ENCODE data around the gene SAMD10. TPM values are rescaled to one million over a fixed set of nuclear protein-coding genes. Genes with fewer than 3 reads are reported as not detected.

SAMD10 gene
- total RNA-seq, 1 donor from 2014 or later, result 3.1 TPM

DNA sequence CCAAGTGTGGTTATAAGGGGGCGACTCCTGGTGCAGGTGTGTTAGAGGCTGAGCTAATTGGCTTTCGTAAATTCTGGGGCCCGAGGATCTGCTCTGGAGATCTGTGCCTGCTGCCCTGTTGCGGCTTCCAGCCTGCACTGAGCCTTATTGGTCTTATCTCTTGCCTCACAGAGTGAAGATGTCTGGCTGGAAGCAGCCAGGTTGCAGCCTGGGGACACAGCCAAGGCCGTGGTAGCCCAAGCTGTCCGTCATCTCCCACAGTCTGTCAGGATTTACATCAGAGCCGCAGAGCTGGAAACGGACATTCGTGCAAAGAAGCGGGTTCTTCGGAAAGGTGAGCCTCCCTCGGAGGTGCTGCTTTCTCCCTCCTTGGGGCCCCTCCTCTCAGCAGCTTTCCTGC, 21.5 kb upstream of the SAMD10 start:
- H3K9me3 Mint-ChIP-seq (ENCODE audit: unreplicated experiment), result no peaks in the 10 kb centered on the region
- no peak overlapping the region for H3K4me3 Mint-ChIP-seq (ENCODE audit: unreplicated experiment)
- DNase-seq, result no peak
- no peaks in the 10 kb centered on the region for H3K4me1 Mint-ChIP-seq (ENCODE audit: low read depth, unreplicated experiment)
- H3K27me3 Mint-ChIP-seq (ENCODE audit: unreplicated experiment), result no peaks in the 10 kb centered on the region
- peaks cover 4% of the 10 kb centered on the region for H3K36me3 Mint-ChIP-seq (ENCODE audit: unreplicated experiment)
- TF ChIP-seq, protein P1, sequence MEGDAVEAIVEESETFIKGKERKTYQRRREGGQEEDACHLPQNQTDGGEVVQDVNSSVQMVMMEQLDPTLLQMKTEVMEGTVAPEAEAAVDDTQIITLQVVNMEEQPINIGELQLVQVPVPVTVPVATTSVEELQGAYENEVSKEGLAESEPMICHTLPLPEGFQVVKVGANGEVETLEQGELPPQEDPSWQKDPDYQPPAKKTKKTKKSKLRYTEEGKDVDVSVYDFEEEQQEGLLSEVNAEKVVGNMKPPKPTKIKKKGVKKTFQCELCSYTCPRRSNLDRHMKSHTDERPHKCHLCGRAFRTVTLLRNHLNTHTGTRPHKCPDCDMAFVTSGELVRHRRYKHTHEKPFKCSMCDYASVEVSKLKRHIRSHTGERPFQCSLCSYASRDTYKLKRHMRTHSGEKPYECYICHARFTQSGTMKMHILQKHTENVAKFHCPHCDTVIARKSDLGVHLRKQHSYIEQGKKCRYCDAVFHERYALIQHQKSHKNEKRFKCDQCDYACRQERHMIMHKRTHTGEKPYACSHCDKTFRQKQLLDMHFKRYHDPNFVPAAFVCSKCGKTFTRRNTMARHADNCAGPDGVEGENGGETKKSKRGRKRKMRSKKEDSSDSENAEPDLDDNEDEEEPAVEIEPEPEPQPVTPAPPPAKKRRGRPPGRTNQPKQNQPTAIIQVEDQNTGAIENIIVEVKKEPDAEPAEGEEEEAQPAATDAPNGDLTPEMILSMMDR (IDR thresholded peaks at IDR 0.05; ENCODE audit: partially characterized antibody, unreplicated experiment), result no peak
- no peak overlapping the region for H3K27ac Mint-ChIP-seq (ENCODE audit: unreplicated experiment)

DNA sequence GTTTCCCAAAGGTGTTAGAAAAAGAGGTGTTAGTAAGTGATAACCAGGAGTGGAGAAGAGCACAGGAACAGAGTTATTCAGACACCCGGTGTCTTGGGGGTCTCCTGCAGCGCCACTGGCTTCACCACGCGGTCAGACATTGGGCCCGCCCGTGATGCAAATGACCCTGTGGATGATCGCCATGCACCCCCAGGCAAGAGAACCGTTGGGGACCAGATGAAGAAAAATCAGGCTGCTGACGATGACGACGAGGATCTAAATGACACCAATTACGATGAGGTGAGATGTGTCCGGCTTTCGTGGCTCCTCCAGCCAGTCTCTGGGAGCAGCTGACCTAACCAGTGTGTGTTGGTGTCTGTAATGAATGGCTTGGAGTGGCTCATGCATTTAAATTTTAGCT, 3.5 kb upstream of the SAMD10 start:
- TF ChIP-seq, protein P1 (IDR thresholded peaks at IDR 0.05; ENCODE audit: partially characterized antibody, unreplicated experiment), result no peak
- peaks cover 8% of the 10 kb centered on the region for H3K4me1 Mint-ChIP-seq (ENCODE audit: low read depth, unreplicated experiment)
- peak overlapping the region; percentile 9 for H3K4me3 Mint-ChIP-seq (ENCODE audit: unreplicated experiment)
- H3K27me3 Mint-ChIP-seq (ENCODE audit: unreplicated experiment), result peaks cover 7% of the 10 kb centered on the region
- H3K9me3 Mint-ChIP-seq (ENCODE audit: unreplicated experiment), result peaks cover 4% of the 10 kb centered on the region
- no peak for DNase-seq
- H3K27ac Mint-ChIP-seq (ENCODE audit: unreplicated experiment), result no peak overlapping the region
- no peaks in the 10 kb centered on the region for H3K36me3 Mint-ChIP-seq (ENCODE audit: unreplicated experiment)

DNA sequence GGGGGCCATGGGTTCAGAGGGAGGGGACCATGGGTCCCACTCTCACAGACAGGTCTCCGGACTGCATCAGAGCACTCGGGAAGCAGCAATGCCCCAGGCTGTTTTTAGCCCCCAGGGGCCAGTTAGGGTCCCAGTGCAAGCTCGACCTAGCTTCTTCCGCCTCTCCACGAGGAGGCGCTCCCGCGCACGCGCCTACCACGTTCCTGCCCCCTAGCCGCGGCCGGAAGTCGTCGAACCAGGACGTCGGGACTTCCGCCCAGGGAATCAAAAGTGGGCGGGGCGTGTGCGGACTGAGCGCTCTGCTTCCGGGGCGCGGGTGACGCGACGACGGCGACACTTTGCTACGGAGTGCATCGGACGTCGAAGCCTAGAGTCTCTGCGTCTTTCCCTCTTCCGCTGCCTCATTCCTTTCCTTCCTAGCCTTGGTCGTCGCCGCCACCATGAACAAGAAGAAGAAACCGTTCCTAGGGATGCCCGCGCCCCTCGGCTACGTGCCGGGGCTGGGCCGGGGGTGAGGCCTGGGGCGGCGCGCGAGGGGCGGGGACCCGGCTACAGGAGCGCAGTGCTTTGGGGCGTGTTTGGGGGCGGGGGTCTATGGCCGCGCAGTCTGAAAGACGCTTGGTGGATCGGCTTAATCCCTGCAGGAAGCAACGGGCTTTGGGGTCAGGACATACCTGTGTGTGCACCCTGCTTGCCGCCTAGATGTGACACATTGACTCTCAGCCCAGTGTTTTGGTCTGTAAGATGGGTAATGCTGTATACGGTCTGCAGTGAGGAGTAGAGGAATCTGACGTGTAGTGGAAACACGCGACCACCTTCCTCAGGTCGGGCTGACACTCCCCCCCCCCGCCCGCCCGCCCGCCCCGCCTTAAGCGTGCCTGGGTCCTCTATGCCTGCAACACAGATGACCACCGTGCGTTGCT, 1.6 kb upstream of the SAMD10 start, which contains the start of gene PRPF6:
TSS of gene PRPF6 (plus strand) at position 327 of the 923 bp plus-strand sequence. CDS start at position 441, 114 bp downstream.
- DNase-seq, result peak; percentile 97
- Mint-ChIP-seq H3K4me1 (ENCODE audit: low read depth, unreplicated experiment) (peaks cover 8% of the 10 kb centered on the region), H3K27me3 (ENCODE audit: unreplicated experiment) (peaks cover 12% of the 10 kb centered on the region), H3K27ac (ENCODE audit: unreplicated experiment) (peak within 1 kb of the TSS; percentile 38), H3K4me3 (ENCODE audit: unreplicated experiment) (peak within 1 kb of the TSS; percentile 94), H3K36me3 (ENCODE audit: unreplicated experiment) (no peaks in the 10 kb centered on the region), H3K9me3 (ENCODE audit: unreplicated experiment) (peaks cover 4% of the 10 kb centered on the region)
- TF ChIP-seq, protein P1 (IDR thresholded peaks at IDR 0.05; ENCODE audit: partially characterized antibody, unreplicated experiment), result peak; percentile 80

DNA sequence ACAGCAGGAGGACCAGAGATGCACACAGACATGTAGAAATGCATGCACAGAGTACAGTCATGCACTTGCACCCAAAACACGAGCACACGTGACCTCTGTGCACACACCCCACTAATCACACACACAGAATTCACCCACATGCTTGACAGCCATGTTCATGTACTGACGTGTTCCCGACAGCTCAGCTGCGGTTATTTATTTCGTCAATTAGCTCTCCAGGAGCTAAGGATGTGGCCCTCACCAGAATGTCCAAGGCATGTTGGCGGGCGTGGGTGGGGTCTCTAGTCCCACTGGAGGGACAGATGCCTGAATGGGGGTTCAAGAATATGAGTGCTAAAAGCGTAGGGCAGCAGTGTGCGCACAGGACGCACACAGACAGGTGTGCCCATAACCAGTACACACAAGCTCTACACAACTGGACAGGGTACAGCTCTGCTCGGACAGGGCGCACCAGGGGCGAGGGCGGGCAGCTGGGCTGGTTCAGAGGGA, 919 bp upstream of the SAMD10 start:
- peaks cover 14% of the 10 kb centered on the region for H3K27me3 Mint-ChIP-seq (ENCODE audit: unreplicated experiment)
- TF ChIP-seq, protein P1 (IDR thresholded peaks at IDR 0.05; ENCODE audit: partially characterized antibody, unreplicated experiment), result no peak
- peak overlapping the region; percentile 94 for H3K4me3 Mint-ChIP-seq (ENCODE audit: unreplicated experiment)
- no peaks in the 10 kb centered on the region for H3K36me3 Mint-ChIP-seq (ENCODE audit: unreplicated experiment)
- H3K27ac Mint-ChIP-seq (ENCODE audit: unreplicated experiment), result no peak overlapping the region
- H3K9me3 Mint-ChIP-seq (ENCODE audit: unreplicated experiment), result peaks cover 4% of the 10 kb centered on the region
- no peak for DNase-seq
- peaks cover 8% of the 10 kb centered on the region for H3K4me1 Mint-ChIP-seq (ENCODE audit: low read depth, unreplicated experiment)

DNA sequence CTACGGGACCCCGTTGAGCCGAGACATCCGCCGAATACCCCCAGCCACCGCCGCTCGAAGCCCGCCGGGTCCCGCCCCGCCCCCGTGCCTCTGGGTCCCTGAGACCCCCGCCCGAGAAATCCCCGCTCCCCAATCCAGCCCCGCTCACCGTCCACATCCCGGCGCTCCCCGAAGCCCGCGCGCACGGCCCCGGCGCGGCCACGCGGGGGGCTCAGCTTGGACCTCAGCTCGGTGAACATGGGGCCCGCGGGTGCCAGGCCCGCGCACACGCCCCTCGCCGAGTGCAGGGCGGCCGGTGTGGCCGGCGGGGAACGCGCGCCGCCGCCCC, 249 bp downstream of the SAMD10 start:
- TF ChIP-seq, protein P1 (IDR thresholded peaks at IDR 0.05; ENCODE audit: partially characterized antibody, unreplicated experiment), result no peak
- Mint-ChIP-seq H3K27me3 (ENCODE audit: unreplicated experiment) (peaks cover 14% of the 10 kb centered on the region), H3K4me1 (ENCODE audit: low read depth, unreplicated experiment) (peaks cover 8% of the 10 kb centered on the region), H3K36me3 (ENCODE audit: unreplicated experiment) (no peaks in the 10 kb centered on the region), H3K4me3 (ENCODE audit: unreplicated experiment) (peak overlapping the region; percentile 61), H3K9me3 (ENCODE audit: unreplicated experiment) (peaks cover 7% of the 10 kb centered on the region), H3K27ac (ENCODE audit: unreplicated experiment) (no peak overlapping the region)
- no peak for DNase-seq
